ENCODE measurements around the gene CHCHD6. TPM values are rescaled to one million over a fixed set of nuclear protein-coding genes. Genes with fewer than 3 reads are reported as not detected.
A peak's percentile ranks its signal among the peaks of the same experiment; 100 is the strongest.

Gene CHCHD6
- total RNA-seq, 1 donor from 2014 or later = 28.7 TPM

- Histone ChIP-seq H3K4me3 (ENCODE audit: low read depth, low read length) (no peak overlapping the region), H3K36me3 (ENCODE audit: control insufficient read depth, insufficient read depth, low read length) (no peaks in the 10 kb centered on the region), H3K27me3 (ENCODE audit: control insufficient read depth, insufficient read depth, low read length) (no peaks in the 10 kb centered on the region)
- no peak for TF ChIP-seq CTCF (IDR thresholded peaks at IDR 0.05; ENCODE audit: insufficient read depth, low read length, poor library complexity, severe bottlenecking)
- DNase-seq (ENCODE audit: low read depth) = no peak
These were observed 46.7 kb downstream of the CHCHD6 start for GRCh38 chr3:126750756-126751121.

DNA sequence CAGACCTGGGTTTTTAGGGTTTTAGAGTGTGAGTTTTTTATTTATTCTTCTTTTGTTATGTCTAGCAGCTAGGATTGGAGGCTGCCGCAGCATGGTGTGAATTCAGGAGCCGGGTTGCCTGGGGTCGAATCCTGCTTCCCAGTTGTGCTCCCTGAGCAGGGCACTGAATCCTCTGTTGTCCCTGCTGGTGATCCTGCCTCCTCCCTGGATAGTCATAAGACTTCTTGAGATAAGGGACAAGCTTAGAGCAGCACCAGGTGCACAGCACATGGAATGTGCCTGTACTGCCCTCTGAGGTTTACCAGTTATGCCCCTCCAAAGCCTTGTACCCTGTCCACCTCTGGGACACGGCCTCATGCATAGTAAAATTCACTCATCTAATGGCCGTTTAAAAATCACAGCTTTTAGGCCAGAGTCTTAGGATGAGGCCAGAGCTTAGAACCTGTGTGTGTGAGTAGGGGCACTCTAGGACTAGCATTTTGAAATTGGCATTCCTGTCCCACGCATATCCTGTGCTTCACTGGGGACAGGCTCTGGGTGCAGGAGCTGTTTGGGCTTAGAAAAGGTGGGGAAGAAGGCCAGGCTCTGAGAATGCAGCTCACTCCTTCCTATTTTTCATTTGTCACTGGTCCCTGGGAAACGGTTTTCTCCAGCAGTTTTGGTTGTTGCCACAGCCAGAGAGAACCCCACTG lies 47.7 kb downstream of the CHCHD6 start:
- no peak for TF ChIP-seq CTCF (IDR thresholded peaks at IDR 0.05; ENCODE audit: insufficient read depth, low read length, poor library complexity, severe bottlenecking)
- no peaks in the 10 kb centered on the region for H3K27me3 ChIP-seq (ENCODE audit: control insufficient read depth, insufficient read depth, low read length)
- H3K4me3 ChIP-seq (ENCODE audit: low read depth, low read length) = no peak overlapping the region
- DNase-seq (ENCODE audit: low read depth) = no peak
- H3K36me3 ChIP-seq (ENCODE audit: control insufficient read depth, insufficient read depth, low read length) = no peaks in the 10 kb centered on the region

GRCh38 chr3:126752303-126753190 lies 48.5 kb downstream of the CHCHD6 start:
- DNase-seq (ENCODE audit: low read depth) = no peak
- H3K36me3 ChIP-seq (ENCODE audit: control insufficient read depth, insufficient read depth, low read length) = no peaks in the 10 kb centered on the region
- no peak overlapping the region for H3K4me3 ChIP-seq (ENCODE audit: low read depth, low read length)
- no peaks in the 10 kb centered on the region for H3K27me3 ChIP-seq (ENCODE audit: control insufficient read depth, insufficient read depth, low read length)
- peak; percentile 96 for TF ChIP-seq CTCF (IDR thresholded peaks at IDR 0.05; ENCODE audit: insufficient read depth, low read length, poor library complexity, severe bottlenecking)

DNA sequence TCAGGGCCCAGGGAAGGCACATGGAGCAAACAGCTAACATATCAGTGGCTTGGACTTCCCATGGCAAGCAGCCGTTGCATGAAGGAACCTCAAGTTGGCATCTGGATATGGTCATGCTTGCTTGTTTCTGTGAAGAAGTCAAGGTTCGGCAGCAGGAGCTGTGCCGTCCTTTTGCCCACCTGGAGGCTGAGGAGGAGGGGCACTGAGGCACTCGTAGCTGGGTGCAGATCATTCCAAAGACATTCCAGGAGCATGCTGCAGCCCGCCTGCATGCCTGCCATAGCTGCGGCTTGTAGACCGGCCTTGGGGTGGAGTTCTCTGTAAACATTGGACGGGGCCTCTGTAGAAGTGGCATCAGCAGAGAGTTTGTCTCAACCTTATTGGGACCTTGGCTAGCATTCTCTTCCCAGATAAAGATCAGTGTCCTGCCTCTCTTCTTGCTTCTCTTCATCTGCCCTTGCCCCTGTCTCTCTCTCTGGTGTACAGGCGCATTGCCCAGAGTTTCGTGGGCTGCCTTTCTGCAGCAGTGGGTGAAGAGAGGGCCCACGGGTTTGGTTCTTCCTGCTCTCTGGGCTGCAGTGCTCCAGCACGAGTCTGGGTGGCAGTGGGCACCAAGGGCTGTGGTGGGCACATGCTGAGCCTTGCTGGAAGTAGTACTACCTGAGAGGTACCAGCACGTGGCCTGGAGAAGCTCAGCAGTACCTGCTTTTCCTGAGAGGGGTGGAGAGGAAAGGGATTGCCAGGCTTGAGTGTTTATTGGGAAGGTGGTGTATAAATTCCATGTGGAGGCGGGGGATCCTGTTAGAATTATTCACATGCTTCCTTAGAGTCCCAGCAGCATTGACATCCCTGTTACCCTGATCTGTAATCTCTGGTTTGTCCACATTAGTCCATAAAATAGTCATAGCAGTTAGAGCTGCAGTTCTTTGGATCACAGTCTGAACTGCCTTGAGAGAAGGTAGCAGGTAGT lies 49.4 kb downstream of the CHCHD6 start:
- Histone ChIP-seq H3K27me3 (ENCODE audit: control insufficient read depth, insufficient read depth, low read length) (no peaks in the 10 kb centered on the region), H3K36me3 (ENCODE audit: control insufficient read depth, insufficient read depth, low read length) (no peaks in the 10 kb centered on the region), H3K4me3 (ENCODE audit: low read depth, low read length) (no peak overlapping the region)
- DNase-seq (ENCODE audit: low read depth) = no peak
- TF ChIP-seq CTCF (IDR thresholded peaks at IDR 0.05; ENCODE audit: insufficient read depth, low read length, poor library complexity, severe bottlenecking) = no peak

- TF ChIP-seq CTCF (IDR thresholded peaks at IDR 0.05; ENCODE audit: insufficient read depth, low read length, poor library complexity, severe bottlenecking) = no peak
- no peaks in the 10 kb centered on the region for H3K36me3 ChIP-seq (ENCODE audit: control insufficient read depth, insufficient read depth, low read length)
- DNase-seq (ENCODE audit: low read depth) = no peak
- H3K27me3 ChIP-seq (ENCODE audit: control insufficient read depth, insufficient read depth, low read length) = no peaks in the 10 kb centered on the region
- no peak overlapping the region for H3K4me3 ChIP-seq (ENCODE audit: low read depth, low read length)
These were observed 51.8 kb downstream of the CHCHD6 start for GRCh38 chr3:126755866-126756265.
